Measurements from ENCODE around the gene SLC35A3.

The SLC35A3 gene

GRCh38 chr1:99975529-99975928 lies 5.7 kb downstream of the SLC35A3 start:
- DNase-seq = no peak

DNA sequence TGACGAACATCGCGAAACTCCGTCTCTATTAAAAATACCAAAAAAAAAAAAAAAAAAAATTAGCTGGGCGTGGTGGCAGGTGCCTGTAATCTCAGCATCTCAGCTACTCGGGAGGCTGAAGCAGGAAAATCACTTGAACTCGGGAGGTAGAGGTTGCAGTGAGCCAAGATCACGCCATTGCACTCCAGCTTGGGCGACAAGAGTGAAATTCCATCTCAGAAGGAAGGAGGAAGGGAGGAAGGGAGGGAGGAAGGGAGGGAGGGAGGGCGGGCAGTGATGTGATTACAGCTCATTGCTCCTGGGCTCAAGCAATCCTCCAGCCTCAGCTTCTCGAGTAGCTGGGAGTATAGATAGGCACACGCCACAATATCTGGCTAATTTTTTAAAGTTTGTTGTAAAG lies 7.5 kb downstream of the SLC35A3 start:
- peak; percentile 42 for DNase-seq

- DNase-seq = peak; percentile 60
Measured at GRCh38 chr1:99978218-99978617, 8.4 kb downstream of the SLC35A3 start.

DNA sequence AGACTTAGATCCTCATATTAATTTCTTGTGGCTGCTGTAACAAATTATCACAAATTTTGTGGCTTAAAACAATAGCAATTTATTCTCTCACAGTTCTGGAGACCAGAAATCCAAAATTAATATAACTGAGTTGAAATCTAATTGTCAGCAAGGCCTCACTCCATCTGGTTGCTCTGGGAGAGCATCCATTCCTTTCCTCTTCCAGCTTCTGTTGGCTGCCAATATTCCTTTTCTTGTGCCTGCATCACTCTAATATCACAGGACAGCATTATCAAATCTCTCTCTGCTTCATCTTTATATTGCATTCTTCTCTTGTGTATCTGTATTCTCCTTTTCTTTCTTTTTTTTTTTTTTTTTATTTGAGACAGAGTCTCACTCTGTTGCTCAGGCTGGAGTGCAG lies 9.3 kb downstream of the SLC35A3 start:
- no peak for DNase-seq

- DNase-seq = no peak
Measured at GRCh38 chr1:99980928-99981327, 11.1 kb downstream of the SLC35A3 start.

DNA sequence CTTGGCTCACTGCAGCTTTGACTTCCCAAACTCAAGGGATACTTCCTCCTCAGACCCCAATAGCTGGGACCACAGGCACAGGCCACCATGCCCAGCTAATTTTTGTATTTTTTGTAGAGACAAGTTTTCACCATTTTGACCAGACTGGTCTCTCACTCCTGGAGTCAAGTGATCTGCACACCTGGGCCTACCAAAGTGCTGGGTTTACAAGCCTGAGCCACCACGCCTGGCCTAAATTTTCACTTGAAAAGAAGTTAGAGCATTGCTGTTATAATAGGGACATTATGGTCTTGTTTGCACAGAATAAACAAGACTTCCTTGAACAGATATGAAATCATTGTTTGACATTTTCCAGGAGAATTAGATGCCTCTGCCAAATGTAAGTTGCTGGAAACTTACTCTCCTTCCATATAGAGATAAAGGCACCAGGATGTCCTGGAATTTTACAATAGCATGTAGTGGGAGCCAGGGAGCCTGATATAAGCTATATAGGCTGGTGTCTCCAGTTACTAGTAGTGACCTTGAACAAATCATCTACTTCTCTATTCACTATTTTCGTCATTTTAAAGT lies 16.9 kb downstream of the SLC35A3 start:
- DNase-seq = no peak

- no peak for DNase-seq
Measured at GRCh38 chr1:99988210-99988765, 18.5 kb downstream of the SLC35A3 start.

GRCh38 chr1:99992044-99992722 lies 22.4 kb downstream of the SLC35A3 start:
- DNase-seq = no peak

DNA sequence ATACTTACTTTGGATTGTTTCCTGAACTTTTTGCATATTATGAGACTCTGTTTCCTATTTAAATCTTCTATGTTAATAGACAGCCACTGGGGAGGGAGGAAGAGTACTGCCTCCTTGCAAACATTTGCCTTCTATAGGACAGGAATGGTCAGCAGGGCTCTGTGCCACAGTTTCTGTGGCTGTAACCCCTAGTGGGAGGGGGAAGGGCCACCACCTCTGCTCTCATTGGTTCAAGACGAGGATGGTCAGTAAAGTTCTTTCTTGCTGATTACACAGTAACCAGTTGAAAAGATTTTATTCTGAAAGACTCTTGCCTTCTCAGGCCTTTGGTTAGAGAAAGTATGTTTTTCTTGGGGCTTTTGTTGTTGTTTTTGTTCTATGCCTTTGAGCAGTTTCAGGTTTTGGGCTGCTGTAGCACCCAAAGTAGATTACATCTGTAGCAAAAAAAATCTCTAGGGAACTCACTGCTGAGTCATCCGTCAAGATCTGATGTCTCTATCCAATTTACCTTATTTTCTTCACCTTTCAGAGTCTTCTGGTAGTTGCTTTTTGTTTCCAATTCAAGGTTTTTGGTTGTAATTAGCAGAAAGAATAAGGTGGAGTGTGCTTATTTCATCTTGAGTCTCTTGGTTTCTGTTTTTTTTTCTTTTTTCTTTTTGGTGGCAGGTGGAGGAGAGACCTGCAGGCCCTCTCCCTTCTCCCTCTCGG lies 23.1 kb downstream of the SLC35A3 start:
- DNase-seq = no peak

GRCh38 chr1:99993468-99993845 lies 23.7 kb downstream of the SLC35A3 start:
- no peak for DNase-seq

DNA sequence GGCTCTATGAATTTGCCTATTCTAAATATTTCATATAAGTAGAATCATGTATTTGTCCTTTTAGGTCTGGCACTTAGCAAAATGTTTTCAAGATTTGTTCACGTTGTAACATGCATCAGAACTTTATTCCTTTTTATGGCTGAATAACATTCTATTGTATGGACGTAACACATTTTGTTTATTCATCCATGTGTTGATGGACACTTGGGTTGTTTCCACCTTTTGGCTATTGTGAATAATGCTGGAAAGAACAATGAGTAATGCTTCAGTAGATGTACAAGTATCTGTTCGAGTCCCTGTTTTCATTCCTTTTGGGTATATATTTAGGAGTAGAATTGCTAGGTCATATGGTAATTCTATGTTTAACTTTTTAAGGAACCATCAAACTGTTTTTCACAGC lies 24.7 kb downstream of the SLC35A3 start:
- DNase-seq = no peak

- DNase-seq = no peak
Measured at GRCh38 chr1:99996951-99997350, 27.2 kb downstream of the SLC35A3 start.

- no peak for DNase-seq
Measured at GRCh38 chr1:100001462-100001861, 31.7 kb downstream of the SLC35A3 start.

GRCh38 chr1:100005424-100005823 lies 35.6 kb downstream of the SLC35A3 start:
- no peak for DNase-seq

GRCh38 chr1:100006688-100007087 lies 36.9 kb downstream of the SLC35A3 start:
- DNase-seq = no peak

DNA sequence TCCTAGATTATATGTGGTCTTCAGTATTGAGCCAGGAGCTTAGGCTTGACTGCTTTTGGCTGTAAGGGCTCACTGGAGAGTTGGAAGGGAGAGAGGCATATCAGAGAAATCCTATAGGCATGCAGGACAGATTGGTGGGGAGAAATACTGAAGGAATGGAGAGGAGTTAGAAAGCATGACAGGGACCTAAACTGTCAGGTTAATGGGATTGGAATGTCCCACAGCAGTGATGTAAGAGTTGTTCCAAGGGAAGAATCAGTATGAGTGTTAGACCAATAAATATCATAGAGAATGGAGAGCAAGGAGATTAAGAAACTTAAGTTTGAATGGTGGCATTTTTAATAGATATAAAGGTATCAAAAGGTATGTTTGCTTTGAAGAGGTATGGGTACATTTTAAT lies 39.7 kb downstream of the SLC35A3 start:
- no peak for DNase-seq

- DNase-seq = no peak
Measured at GRCh38 chr1:100010804-100011203, 41.0 kb downstream of the SLC35A3 start.

GRCh38 chr1:100019220-100019619 lies 49.4 kb downstream of the SLC35A3 start:
- no peak for DNase-seq

- DNase-seq = no peak
Measured at GRCh38 chr1:100023482-100023881, 53.7 kb downstream of the SLC35A3 start.

- DNase-seq = no peak
Measured at GRCh38 chr1:100027212-100027611, 57.4 kb downstream of the SLC35A3 start.

DNA sequence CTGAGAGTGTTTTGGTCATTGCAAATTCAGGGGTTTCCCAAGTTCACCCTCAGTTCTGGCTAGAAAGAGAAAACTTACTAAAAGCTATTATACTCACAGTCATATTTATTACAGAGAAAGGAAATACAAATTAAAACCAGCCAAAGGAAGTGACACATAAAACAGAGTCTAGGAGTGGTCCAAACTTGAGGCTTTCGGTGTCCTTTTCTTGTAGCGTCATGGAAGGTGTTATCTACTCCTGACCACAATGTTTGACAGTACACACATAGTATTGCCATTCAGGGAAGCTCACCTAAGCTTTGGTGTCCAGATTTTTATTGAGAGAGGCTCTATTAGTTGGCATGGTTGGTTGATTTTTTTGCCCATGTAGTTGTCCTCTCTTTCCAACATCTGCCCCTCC lies 59.0 kb downstream of the SLC35A3 start:
- DNase-seq = no peak

DNA sequence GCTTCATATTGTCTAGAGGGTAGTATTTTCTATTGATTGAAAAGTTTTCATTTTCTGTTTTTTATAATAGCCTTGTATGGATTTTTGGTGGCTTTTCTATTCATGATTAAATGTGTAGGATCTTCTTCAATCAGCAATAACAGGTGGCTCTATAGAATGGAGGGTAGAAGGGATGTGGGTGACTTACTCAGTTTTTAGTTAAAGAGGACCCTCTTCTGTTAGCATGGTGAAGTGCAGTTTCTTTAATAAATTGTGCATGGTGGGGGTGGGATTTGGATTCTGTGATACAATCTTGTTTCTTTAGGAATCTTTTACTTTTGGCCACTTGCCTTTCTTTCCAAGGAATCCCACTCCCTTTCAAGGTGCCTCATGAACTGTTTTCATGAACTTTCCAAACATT lies 64.7 kb downstream of the SLC35A3 start:
- DNase-seq = no peak

- no peak for DNase-seq
Measured at GRCh38 chr1:100035214-100035613, 65.4 kb downstream of the SLC35A3 start.

Measured in NCI-H226 (cell line).